NCI-H524 (cell line): Measurements from ENCODE around the gene SLC2A13.
"Not testable (repeated sequence)": the region's sequence is repeated elsewhere in the genome, so short reads cannot be mapped to it uniquely, and the experiment has no call there.

Source experiments
- DNase-seq, 2 experiments: peaks; one replicate each; lab custom pipeline; 2025; lab: John Stamatoyannopoulos, UW

The SLC2A13 gene

GRCh38 chr12:40034712-40035111 is 71.2 kb downstream of the SLC2A13 start:
- no peak for DNase-seq

- DNase-seq, result no peak
Measured at GRCh38 chr12:40034156-40034555, 71.7 kb downstream of the SLC2A13 start.

DNA sequence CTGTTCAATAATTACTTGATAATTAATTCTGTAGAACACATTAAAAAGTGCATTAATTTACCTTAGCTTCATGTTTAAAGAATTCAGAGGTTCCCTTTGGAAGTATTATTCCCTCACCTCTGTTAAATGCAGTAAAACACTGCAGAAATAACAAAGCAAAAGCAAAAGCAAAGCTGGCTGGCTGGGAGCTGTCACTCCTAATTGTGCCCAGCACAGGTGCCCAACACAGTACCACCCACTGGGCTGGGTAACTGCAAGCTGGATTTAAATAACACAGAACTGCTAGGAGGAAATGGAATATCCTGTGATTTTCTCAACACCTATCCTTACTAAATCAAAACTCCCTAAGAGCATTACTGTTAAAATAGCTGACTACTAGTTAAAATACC is 72.6 kb downstream of the SLC2A13 start:
- no peak for DNase-seq

GRCh38 chr12:40032433-40033241 is 73.2 kb downstream of the SLC2A13 start:
- DNase-seq, result no peak

DNA sequence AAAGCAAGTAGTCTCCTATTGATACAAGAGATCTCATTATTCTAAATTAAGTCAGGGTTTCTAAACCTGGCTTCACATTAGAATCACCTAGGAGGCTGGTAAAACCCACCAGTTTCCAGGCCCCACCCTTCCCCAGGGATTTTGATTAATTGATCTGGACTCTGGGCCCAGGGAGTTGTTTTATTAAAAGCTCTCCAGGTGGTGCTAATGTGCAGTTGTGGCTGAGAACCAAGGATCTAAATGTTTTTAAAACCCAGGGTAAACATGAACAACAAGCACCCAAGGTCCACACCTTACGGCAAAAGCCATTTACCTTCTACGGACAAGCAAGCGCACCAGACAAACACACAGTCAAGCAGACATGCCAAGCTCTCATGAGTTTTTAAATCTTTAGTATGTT is 73.9 kb downstream of the SLC2A13 start:
- no peak for DNase-seq

DNA sequence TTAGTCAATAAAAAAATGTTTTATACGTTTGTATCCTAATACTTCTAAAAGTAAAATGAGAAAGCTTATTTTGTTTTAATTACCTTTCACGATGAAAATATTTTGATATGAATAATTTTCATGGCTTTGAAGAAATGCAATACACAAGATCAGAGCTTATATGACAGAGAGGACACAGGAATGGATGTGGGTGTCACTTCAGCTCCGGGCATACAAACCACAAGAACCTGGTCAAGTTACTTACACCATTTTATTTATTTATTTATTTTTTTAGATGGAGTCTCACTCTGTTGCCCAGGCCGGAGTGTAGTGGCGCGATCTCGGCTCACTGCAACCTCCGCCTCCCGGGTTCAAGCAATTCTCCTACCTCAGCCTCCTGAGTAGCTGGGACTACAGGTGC is 74.9 kb downstream of the SLC2A13 start:
- DNase-seq, result not testable (repeated sequence)

DNA sequence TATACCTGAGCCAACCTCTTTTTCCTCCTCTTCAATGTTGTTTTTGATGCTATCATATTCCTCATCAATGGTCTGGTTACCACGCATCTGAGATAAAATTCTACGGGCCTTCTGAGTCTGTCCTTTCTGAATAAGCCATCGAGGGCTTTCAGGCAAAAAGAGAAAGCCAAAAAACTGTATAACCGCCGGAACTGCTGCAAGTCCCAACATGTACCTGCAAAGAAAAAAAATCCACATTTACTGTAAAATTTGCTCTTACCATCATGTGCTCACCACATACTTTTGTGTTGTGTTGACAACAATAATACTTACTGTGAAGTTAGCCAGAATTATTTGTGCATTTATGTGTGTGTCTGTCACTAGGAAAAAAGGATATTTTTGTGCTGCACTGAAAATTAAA is 77.6 kb downstream of the SLC2A13 start:
- no peak for DNase-seq

GRCh38 chr12:40022850-40023249 is 83.0 kb downstream of the SLC2A13 start:
- no peak for DNase-seq

GRCh38 chr12:40020261-40020691 is 85.6 kb downstream of the SLC2A13 start:
- no peak for DNase-seq

- DNase-seq, result no peak
Measured at GRCh38 chr12:40017488-40017887, 88.4 kb downstream of the SLC2A13 start.

- DNase-seq, result no peak
Measured at GRCh38 chr12:40016980-40017379, 88.9 kb downstream of the SLC2A13 start.

DNA sequence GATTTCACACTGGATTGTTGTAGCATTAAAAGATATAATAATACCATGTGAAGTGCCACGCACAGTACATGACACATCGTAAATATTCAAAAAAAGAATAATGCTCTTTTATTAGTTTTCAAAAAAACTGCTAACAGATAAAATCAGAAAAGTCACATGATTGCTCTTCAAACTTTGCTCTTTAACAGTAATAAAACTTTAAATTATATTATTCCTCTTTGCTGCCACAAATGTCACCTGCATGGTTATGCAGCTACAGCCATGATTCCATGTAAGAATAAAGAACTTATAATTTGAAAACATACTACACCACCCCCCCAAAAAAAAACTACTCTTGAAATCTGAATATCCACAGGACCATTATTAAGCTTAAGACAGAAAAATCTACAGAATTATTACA is 90.0 kb downstream of the SLC2A13 start:
- no peak for DNase-seq

DNA sequence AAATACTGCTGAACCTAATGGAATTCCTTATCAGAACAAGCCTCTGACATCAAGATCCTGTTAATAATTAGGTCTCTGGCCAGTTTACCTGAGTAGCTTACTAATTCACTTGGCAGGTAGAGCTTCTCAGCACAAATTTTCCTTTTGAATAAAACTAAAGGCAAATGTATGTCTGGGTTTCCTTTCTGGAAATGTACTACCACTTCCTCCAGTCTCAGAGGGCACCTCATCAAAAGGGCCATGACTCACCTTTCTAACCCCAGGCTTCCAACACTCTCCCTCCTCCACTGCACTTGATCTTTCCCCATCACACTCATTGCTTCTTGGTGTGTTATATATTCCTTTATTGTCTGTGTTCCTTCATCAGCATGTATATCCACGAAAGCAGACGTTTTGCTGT is 90.5 kb downstream of the SLC2A13 start:
- DNase-seq, result no peak

- DNase-seq, result no peak
Measured at GRCh38 chr12:40013847-40014246, 92.0 kb downstream of the SLC2A13 start.

DNA sequence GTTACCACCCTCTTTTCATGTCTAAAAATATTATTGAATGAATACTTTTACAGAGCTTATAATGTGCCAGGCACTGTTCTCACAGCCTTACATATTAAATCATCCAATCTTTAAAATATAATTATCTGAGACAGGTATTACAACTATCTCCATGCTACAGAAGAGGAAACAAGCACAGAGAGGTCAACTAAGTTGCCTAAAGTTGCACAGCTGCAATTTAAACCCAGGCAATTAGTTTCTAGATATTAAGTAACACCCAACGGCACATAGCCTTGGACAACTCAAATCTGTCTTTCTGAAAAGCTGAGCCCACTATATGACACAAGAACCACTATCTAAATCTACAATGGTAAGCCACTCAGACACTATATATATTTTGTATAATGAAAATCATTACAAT is 92.6 kb downstream of the SLC2A13 start:
- no peak for DNase-seq

DNA sequence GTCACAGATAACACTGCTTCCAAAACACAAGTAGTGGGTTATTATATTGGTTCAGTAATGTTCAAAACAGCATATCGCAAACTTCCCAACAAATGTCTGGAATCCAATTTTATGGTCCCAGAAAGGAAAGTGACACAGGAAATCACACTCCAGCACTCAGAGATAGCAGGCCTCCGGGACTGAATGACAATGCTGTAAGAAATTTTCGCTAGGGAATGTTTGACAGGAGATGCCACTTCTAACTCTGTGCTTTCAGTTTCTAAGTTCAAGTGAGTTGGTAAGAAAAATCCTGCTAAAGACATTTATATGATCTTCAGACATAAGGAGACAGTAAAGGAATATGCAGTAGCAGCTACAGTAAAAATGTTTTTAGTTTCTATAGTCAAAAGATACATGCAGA is 93.2 kb downstream of the SLC2A13 start:
- no peak for DNase-seq

DNA sequence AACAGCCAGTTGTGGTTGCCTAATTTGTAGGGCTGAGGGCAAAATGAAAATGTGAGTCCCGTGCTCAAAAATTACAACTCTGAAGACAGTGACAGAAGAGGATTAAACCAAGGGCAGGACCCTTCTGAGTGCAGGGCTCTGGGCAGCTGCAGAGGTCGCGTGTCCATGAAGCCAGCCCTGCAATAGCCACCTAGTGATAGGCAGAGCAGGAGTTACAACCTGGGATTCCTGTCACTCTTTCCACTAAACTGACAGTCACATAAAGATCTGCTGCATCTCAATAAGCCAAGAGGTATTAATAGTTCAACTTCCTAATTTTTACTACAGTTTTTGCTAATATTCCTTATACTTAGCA is 94.1 kb downstream of the SLC2A13 start:
- DNase-seq, result no peak

DNA sequence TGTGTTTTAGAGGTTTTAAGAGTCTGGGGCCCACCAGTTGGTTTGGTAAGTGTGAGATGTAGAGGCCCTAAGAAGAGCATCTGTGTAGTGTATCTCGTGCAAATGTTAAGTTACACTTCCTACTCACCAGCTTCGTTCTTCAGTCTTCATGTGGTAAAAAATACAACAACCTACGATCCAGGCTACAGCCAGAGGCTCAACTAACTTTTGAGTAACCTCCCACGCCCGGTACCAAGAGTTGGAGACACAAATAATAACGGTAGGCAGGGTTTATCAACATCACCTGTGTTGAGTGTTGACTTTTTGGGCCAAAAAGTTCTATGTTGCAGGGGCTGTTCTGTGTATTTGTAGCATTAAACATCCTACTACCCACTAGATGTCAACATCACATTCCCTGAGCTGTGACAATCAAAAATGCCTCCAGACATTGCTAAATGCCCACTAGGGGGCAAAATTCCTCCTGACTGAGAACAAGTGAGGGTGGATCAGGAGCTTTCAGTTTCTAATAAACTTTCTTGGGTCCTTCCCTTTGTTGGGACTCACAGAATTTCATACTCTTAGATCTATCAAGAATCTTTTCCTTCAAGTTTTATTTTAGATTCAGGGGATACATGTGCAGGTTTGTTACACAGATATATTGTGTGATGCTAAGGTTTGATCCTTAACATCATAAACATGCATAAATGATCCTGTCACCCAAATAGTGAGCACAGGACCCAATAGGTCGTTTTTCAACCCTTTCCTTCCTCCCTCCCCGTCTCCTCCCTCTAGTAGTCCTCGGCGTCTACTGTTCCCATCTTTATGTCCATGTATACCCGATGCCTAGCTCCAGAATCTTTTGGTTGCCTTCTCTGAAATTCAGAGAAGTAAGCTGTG is 94.7 kb downstream of the SLC2A13 start:
- peak; percentile 5 to 46 for DNase-seq

DNA sequence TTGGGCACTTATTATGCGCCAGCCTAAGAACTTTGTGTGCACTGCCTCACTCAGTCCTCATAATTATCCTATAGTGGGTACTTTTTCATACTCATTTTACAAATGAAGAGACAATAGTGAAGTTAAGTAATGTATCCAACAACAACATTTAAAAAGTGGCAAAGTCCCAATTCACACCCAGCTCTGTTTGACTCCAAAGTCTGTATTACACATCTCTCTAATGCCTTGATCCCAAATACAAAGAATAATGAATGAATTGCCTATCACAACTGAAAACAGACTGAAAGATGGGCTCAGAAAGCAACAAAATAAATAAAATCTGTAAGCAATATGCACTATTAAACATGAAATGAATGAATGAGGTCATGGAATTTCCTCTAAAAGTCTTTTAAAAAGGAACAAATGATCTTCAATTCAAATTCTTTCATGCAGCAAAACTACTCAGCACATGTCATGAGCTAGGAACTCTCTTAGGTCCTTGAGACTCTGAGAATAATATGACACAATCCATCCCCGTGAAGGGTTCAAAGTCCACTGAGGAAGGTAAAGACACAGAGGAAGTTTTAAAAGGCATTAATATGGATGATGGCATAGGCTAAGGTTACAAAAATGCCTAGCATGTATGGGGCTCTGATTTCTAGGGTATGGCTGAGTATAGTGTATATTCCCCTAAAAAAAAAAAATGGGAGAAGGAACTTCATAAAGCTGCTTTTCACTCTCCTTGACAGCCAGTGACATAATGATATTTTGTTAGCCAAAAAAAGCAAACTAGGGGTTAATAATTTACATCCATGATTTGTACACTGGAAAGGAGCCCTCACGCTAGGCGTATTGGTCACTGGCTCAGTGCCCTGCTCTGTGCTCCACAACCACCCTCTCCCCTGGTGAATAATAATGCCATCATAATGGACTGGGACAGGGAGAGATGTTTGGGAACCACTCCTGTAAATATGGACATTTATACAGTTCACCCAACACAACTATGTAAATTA is 103.4 kb downstream of the SLC2A13 start:
- no peak for DNase-seq

GRCh38 chr12:40001406-40001805 is 104.5 kb downstream of the SLC2A13 start:
- no peak for DNase-seq

- DNase-seq, result no peak
Measured at GRCh38 chr12:40000884-40001283, 105.0 kb downstream of the SLC2A13 start.

- no peak for DNase-seq
Measured at GRCh38 chr12:39993268-39993667, 112.6 kb downstream of the SLC2A13 start.
